SHP77 treated with DMSO at 0.1 percent for 48 hours (cell line): Measurements from ENCODE around the gene ZBTB2.
"Not testable (repeated sequence)": the region's sequence is repeated elsewhere in the genome, so short reads cannot be mapped to it uniquely, and the experiment has no call there.

Source experiments
- DNase-seq: peaks from one replicate; lab custom pipeline; 2025; lab: John Stamatoyannopoulos, UW

The ZBTB2 gene

GRCh38 chr6:151402228-151402627, 10.9 kb upstream of the ZBTB2 start:
- DNase-seq: no peak

- DNase-seq: no peak
Observed at GRCh38 chr6:151400473-151400872, 9.1 kb upstream of the ZBTB2 start.

GRCh38 chr6:151399679-151400078, 8.3 kb upstream of the ZBTB2 start:
- no peak for DNase-seq

GRCh38 chr6:151393410-151393809, 2.1 kb upstream of the ZBTB2 start:
- DNase-seq: no peak

GRCh38 chr6:151392427-151392826, 1.1 kb upstream of the ZBTB2 start:
- no peak for DNase-seq

- no peak for DNase-seq
Observed at GRCh38 chr6:151390851-151391470, 398 bp downstream of the ZBTB2 start.

GRCh38 chr6:151390276-151390850, 996 bp downstream of the ZBTB2 start:
- peak; percentile 92 for DNase-seq

- no peak for DNase-seq
Observed at GRCh38 chr6:151389618-151390275, 1.6 kb downstream of the ZBTB2 start.

GRCh38 chr6:151388997-151389617, 2.3 kb downstream of the ZBTB2 start:
- no peak for DNase-seq

- DNase-seq: no peak
Observed at GRCh38 chr6:151388236-151388635, 3.1 kb downstream of the ZBTB2 start.

- DNase-seq: no peak
Observed at GRCh38 chr6:151387175-151387970, 4.0 kb downstream of the ZBTB2 start.

- DNase-seq: no peak
Observed at GRCh38 chr6:151385177-151385576, 6.2 kb downstream of the ZBTB2 start.

GRCh38 chr6:151384151-151384550, 7.2 kb downstream of the ZBTB2 start:
- no peak for DNase-seq

- DNase-seq: not testable (repeated sequence)
Observed at GRCh38 chr6:151382631-151383030, 8.7 kb downstream of the ZBTB2 start.

GRCh38 chr6:151381722-151382121, 9.6 kb downstream of the ZBTB2 start:
- DNase-seq: no peak

GRCh38 chr6:151380848-151381205, 10.5 kb downstream of the ZBTB2 start:
- DNase-seq: no peak

- DNase-seq: no peak
Observed at GRCh38 chr6:151379933-151380847, 11.2 kb downstream of the ZBTB2 start.

- DNase-seq: no peak
Observed at GRCh38 chr6:151377095-151377494, 14.3 kb downstream of the ZBTB2 start.

GRCh38 chr6:151376440-151376839, 14.9 kb downstream of the ZBTB2 start:
- no peak for DNase-seq

- no peak for DNase-seq
Observed at GRCh38 chr6:151375833-151376232, 15.5 kb downstream of the ZBTB2 start.

GRCh38 chr6:151374036-151374683, 17.2 kb downstream of the ZBTB2 start:
- DNase-seq: no peak
